ENCODE results near the gene ANO1.

The ANO1 gene

GRCh38 chr11:70169632-70170031, 91.5 kb downstream of the ANO1 start:
- H2BK12ac ChIP-seq (ENCODE audit: low read length in 2 of 2) = no peak overlapping the region
- H2BK120ac ChIP-seq (ENCODE audit: low read depth, low read length) = no peak overlapping the region
- H2AFZ ChIP-seq (ENCODE audit: low read depth, low read length) = no peak overlapping the region
- H3K18ac ChIP-seq (ENCODE audit: low read depth in 1 of 2, low read length in 2 of 2) = no peak overlapping the region
- no peak overlapping the region for H2BK5ac ChIP-seq (ENCODE audit: low read depth, low read length, poor library complexity, severe bottlenecking)
- no peaks in the 10 kb centered on the region for H3K79me1 ChIP-seq (replicated peaks; ENCODE audit: low read length, poor library complexity, severe bottlenecking)
- H3K9me3 ChIP-seq (ENCODE audit: control insufficient read depth, low read length) = no peaks in the 10 kb centered on the region
- no peak overlapping the region for H3K9ac ChIP-seq (ENCODE audit: low read length)
- no peaks in the 10 kb centered on the region for H3K36me3 ChIP-seq (ENCODE audit: control insufficient read depth in 1 of 2, insufficient read depth in 2 of 2, low read depth in 1 of 2, low read length in 2 of 2)
- 82% methylated on average over 8 of the region's 8 CpGs for WGBS
- DNase-seq = no peak
- no peak overlapping the region for H4K91ac ChIP-seq (ENCODE audit: low read length)
- H3K27ac ChIP-seq (ENCODE audit: low read length, poor library complexity, severe bottlenecking) = no peak overlapping the region
- no peak overlapping the region for H2BK15ac ChIP-seq (ENCODE audit: low read depth, poor library complexity, severe bottlenecking)
- H3K4me1 ChIP-seq (ENCODE audit: control insufficient read depth, insufficient read depth, low read depth, low read length) = peaks cover 2% of the 10 kb centered on the region
- no peak overlapping the region for H3K23ac ChIP-seq (ENCODE audit: low read length in 2 of 2)
- H3K14ac ChIP-seq (ENCODE audit: low read length in 2 of 2) = no peak overlapping the region
- H3K4me3 ChIP-seq (ENCODE audit: insufficient read depth in 1 of 2, low read depth in 1 of 2, low read length in 2 of 2) = no peak overlapping the region
- H4K8ac ChIP-seq (ENCODE audit: low read length) = no peak overlapping the region
- H3K27me3 ChIP-seq (ENCODE audit: control insufficient read depth in 1 of 2, insufficient read depth in 1 of 2, low read length in 2 of 2) = peaks cover 49 to 50% of the 10 kb centered on the region in 2 experiments
- no peak overlapping the region for H3K4me2 ChIP-seq (ENCODE audit: low read length, poor library complexity, severe bottlenecking)
- no peak overlapping the region for H3K4ac ChIP-seq (ENCODE audit: low read depth in 1 of 2, low read length in 2 of 2)
- H2AK5ac ChIP-seq (ENCODE audit: low read length, severe bottlenecking) = no peak overlapping the region

GRCh38 chr11:70170596-70171210, 92.6 kb downstream of the ANO1 start:
- H2AK5ac ChIP-seq (ENCODE audit: low read length, severe bottlenecking) = no peak overlapping the region
- H3K4me1 ChIP-seq (ENCODE audit: control insufficient read depth, insufficient read depth, low read depth, low read length) = no peaks in the 10 kb centered on the region
- H3K27me3 ChIP-seq (ENCODE audit: control insufficient read depth in 1 of 2, insufficient read depth in 1 of 2, low read length in 2 of 2) = peaks cover 40 to 45% of the 10 kb centered on the region in 2 experiments
- no peak overlapping the region for H2BK12ac ChIP-seq (ENCODE audit: low read length in 2 of 2)
- H3K4me3 ChIP-seq (ENCODE audit: insufficient read depth in 1 of 2, low read depth in 1 of 2, low read length in 2 of 2) = no peak overlapping the region
- H3K4ac ChIP-seq (ENCODE audit: low read depth in 1 of 2, low read length in 2 of 2) = no peak overlapping the region
- no peak overlapping the region for H3K9ac ChIP-seq (ENCODE audit: low read length)
- no peak overlapping the region for H3K14ac ChIP-seq (ENCODE audit: low read length in 2 of 2)
- no peak overlapping the region for H2BK15ac ChIP-seq (ENCODE audit: low read depth, poor library complexity, severe bottlenecking)
- H2BK5ac ChIP-seq (ENCODE audit: low read depth, low read length, poor library complexity, severe bottlenecking) = no peak overlapping the region
- WGBS = 96% methylated on average over 21 of the region's 22 CpGs
- H3K36me3 ChIP-seq (ENCODE audit: control insufficient read depth in 1 of 2, insufficient read depth in 2 of 2, low read depth in 1 of 2, low read length in 2 of 2) = no peaks in the 10 kb centered on the region
- no peak overlapping the region for H2BK120ac ChIP-seq (ENCODE audit: low read depth, low read length)
- H3K9me3 ChIP-seq (ENCODE audit: control insufficient read depth, low read length) = no peaks in the 10 kb centered on the region
- DNase-seq = no peak
- H3K4me2 ChIP-seq (ENCODE audit: low read length, poor library complexity, severe bottlenecking) = no peak overlapping the region
- H3K18ac ChIP-seq (ENCODE audit: low read depth in 1 of 2, low read length in 2 of 2) = no peak overlapping the region
- no peak overlapping the region for H3K23ac ChIP-seq (ENCODE audit: low read length in 2 of 2)
- H4K8ac ChIP-seq (ENCODE audit: low read length) = no peak overlapping the region
- H2AFZ ChIP-seq (ENCODE audit: low read depth, low read length) = no peak overlapping the region
- no peak overlapping the region for H4K91ac ChIP-seq (ENCODE audit: low read length)
- H3K79me1 ChIP-seq (replicated peaks; ENCODE audit: low read length, poor library complexity, severe bottlenecking) = no peaks in the 10 kb centered on the region
- no peak overlapping the region for H3K27ac ChIP-seq (ENCODE audit: low read length, poor library complexity, severe bottlenecking)

- Histone ChIP-seq H3K9me3 (ENCODE audit: control insufficient read depth, low read length) (no peaks in the 10 kb centered on the region), H3K27ac (ENCODE audit: low read length, poor library complexity, severe bottlenecking) (no peak overlapping the region), H3K18ac (ENCODE audit: low read depth in 1 of 2, low read length in 2 of 2) (no peak overlapping the region), H2BK15ac (ENCODE audit: low read depth, poor library complexity, severe bottlenecking) (no peak overlapping the region), H2BK5ac (ENCODE audit: low read depth, low read length, poor library complexity, severe bottlenecking) (no peak overlapping the region), H2AK5ac (ENCODE audit: low read length, severe bottlenecking) (no peak overlapping the region), H2BK120ac (ENCODE audit: low read depth, low read length) (no peak overlapping the region), H3K14ac (ENCODE audit: low read length in 2 of 2) (no peak overlapping the region), H4K8ac (ENCODE audit: low read length) (no peak overlapping the region), H3K4me3 (ENCODE audit: insufficient read depth in 1 of 2, low read depth in 1 of 2, low read length in 2 of 2) (no peak overlapping the region), H4K91ac (ENCODE audit: low read length) (no peak overlapping the region), H3K36me3 (ENCODE audit: control insufficient read depth in 1 of 2, insufficient read depth in 2 of 2, low read depth in 1 of 2, low read length in 2 of 2) (no peaks in the 10 kb centered on the region), H2AFZ (ENCODE audit: low read depth, low read length) (no peak overlapping the region), H3K4me2 (ENCODE audit: low read length, poor library complexity, severe bottlenecking) (no peak overlapping the region), H3K23ac (ENCODE audit: low read length in 2 of 2) (no peak overlapping the region), H3K9ac (ENCODE audit: low read length) (no peak overlapping the region), H2BK12ac (ENCODE audit: low read length in 2 of 2) (no peak overlapping the region), H3K4ac (ENCODE audit: low read depth in 1 of 2, low read length in 2 of 2) (no peak overlapping the region), H3K27me3 (ENCODE audit: control insufficient read depth in 1 of 2, insufficient read depth in 1 of 2, low read length in 2 of 2) (peaks cover 34 to 36% of the 10 kb centered on the region in 2 experiments), H3K79me1 (replicated peaks; ENCODE audit: low read length, poor library complexity, severe bottlenecking) (no peaks in the 10 kb centered on the region), H3K4me1 (ENCODE audit: control insufficient read depth, insufficient read depth, low read depth, low read length) (peaks cover 2% of the 10 kb centered on the region)
- peak; percentile 79 for DNase-seq
- WGBS = 49% methylated on average over 4 of the region's 4 CpGs
These were observed 94.9 kb downstream of the ANO1 start for GRCh38 chr11:70173018-70173417.

GRCh38 chr11:70174547-70175235, 96.6 kb downstream of the ANO1 start:
- Histone ChIP-seq H2BK5ac (ENCODE audit: low read depth, low read length, poor library complexity, severe bottlenecking) (no peak overlapping the region), H3K27me3 (ENCODE audit: control insufficient read depth in 1 of 2, insufficient read depth in 1 of 2, low read length in 2 of 2) (peaks cover 28 to 44% of the 10 kb centered on the region in 2 experiments), H2BK12ac (ENCODE audit: low read length in 2 of 2) (no peak overlapping the region), H2BK120ac (ENCODE audit: low read depth, low read length) (no peak overlapping the region), H3K4ac (ENCODE audit: low read depth in 1 of 2, low read length in 2 of 2) (no peak overlapping the region), H3K4me1 (ENCODE audit: control insufficient read depth, insufficient read depth, low read depth, low read length) (peaks cover 2% of the 10 kb centered on the region), H3K4me2 (ENCODE audit: low read length, poor library complexity, severe bottlenecking) (no peak overlapping the region), H3K23ac (ENCODE audit: low read length in 2 of 2) (no peak overlapping the region), H3K27ac (ENCODE audit: low read length, poor library complexity, severe bottlenecking) (no peak overlapping the region), H2BK15ac (ENCODE audit: low read depth, poor library complexity, severe bottlenecking) (no peak overlapping the region), H4K8ac (ENCODE audit: low read length) (no peak overlapping the region), H3K18ac (ENCODE audit: low read depth in 1 of 2, low read length in 2 of 2) (peak overlapping the region in 1 of 2 experiments; percentile 22), H4K91ac (ENCODE audit: low read length) (no peak overlapping the region), H3K14ac (ENCODE audit: low read length in 2 of 2) (peak overlapping the region in 1 of 2 experiments; percentile 57), H3K36me3 (ENCODE audit: control insufficient read depth in 1 of 2, insufficient read depth in 2 of 2, low read depth in 1 of 2, low read length in 2 of 2) (no peaks in the 10 kb centered on the region), H2AFZ (ENCODE audit: low read depth, low read length) (no peak overlapping the region), H3K9me3 (ENCODE audit: control insufficient read depth, low read length) (no peaks in the 10 kb centered on the region), H3K79me1 (replicated peaks; ENCODE audit: low read length, poor library complexity, severe bottlenecking) (no peaks in the 10 kb centered on the region), H3K9ac (ENCODE audit: low read length) (no peak overlapping the region), H3K4me3 (ENCODE audit: insufficient read depth in 1 of 2, low read depth in 1 of 2, low read length in 2 of 2) (no peak overlapping the region), H2AK5ac (ENCODE audit: low read length, severe bottlenecking) (no peak overlapping the region)
- WGBS = 90% methylated on average over 17 of the region's 17 CpGs
- DNase-seq = no peak

Measured in mesenchymal stem cell (in vitro differentiated cells and primary cell).